HL-60 (cell line): ENCODE data around the gene TAAR2.

Source experiments
- GABPA ChIP-seq: IDR thresholded peaks from 2 replicates; pipeline ENCODE4 v1.6.1; 2012; ENCODE audit warnings: low read depth
- POLR2AphosphoS5 ChIP-seq: IDR thresholded peaks from 2 replicates; pipeline ENCODE4 v1.6.1; 2012; ENCODE audit warnings: low read depth
- SPI1 ChIP-seq: IDR thresholded peaks from 2 replicates; pipeline ENCODE4 v1.6.1; 2012; ENCODE audit warnings: low read depth, mild to moderate bottlenecking, borderline replicate concordance
- TF ChIP-seq, protein P1 (sequence below): IDR thresholded peaks from one replicate; pipeline ENCODE4 v1.5.1; 2011; ENCODE audit warnings: low read length, control low read depth, inconsistent platforms; ENCODE audit not compliant: insufficient read depth
- TF ChIP-seq, protein P2 (sequence below): IDR thresholded peaks from 2 replicates; pipeline ENCODE4 v1.6.1; 2012; ENCODE audit warnings: low read depth; ENCODE audit not compliant: insufficient replicate concordance

DNA sequence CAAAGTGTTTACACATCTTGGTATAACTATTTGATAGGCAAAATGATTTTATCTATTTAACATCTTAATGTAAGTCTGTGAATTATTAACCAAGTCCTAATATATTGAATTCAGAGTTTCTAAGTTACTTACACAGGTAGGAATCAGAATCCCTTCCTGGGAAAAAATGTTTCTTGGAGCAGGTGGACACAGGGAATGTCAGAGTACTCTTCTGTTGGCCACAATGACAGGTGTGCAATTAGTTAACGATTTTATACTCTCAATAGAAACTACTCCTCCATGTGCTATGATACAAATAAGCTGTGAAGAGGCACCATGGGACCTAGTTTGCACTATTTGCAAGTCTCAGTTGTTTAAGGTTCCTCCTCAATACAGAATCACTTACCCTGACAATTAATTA, 33.7 kb downstream of the TAAR2 start:
- TF ChIP-seq, protein P1, sequence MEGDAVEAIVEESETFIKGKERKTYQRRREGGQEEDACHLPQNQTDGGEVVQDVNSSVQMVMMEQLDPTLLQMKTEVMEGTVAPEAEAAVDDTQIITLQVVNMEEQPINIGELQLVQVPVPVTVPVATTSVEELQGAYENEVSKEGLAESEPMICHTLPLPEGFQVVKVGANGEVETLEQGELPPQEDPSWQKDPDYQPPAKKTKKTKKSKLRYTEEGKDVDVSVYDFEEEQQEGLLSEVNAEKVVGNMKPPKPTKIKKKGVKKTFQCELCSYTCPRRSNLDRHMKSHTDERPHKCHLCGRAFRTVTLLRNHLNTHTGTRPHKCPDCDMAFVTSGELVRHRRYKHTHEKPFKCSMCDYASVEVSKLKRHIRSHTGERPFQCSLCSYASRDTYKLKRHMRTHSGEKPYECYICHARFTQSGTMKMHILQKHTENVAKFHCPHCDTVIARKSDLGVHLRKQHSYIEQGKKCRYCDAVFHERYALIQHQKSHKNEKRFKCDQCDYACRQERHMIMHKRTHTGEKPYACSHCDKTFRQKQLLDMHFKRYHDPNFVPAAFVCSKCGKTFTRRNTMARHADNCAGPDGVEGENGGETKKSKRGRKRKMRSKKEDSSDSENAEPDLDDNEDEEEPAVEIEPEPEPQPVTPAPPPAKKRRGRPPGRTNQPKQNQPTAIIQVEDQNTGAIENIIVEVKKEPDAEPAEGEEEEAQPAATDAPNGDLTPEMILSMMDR = no peak
- TF ChIP-seq, protein P2, sequence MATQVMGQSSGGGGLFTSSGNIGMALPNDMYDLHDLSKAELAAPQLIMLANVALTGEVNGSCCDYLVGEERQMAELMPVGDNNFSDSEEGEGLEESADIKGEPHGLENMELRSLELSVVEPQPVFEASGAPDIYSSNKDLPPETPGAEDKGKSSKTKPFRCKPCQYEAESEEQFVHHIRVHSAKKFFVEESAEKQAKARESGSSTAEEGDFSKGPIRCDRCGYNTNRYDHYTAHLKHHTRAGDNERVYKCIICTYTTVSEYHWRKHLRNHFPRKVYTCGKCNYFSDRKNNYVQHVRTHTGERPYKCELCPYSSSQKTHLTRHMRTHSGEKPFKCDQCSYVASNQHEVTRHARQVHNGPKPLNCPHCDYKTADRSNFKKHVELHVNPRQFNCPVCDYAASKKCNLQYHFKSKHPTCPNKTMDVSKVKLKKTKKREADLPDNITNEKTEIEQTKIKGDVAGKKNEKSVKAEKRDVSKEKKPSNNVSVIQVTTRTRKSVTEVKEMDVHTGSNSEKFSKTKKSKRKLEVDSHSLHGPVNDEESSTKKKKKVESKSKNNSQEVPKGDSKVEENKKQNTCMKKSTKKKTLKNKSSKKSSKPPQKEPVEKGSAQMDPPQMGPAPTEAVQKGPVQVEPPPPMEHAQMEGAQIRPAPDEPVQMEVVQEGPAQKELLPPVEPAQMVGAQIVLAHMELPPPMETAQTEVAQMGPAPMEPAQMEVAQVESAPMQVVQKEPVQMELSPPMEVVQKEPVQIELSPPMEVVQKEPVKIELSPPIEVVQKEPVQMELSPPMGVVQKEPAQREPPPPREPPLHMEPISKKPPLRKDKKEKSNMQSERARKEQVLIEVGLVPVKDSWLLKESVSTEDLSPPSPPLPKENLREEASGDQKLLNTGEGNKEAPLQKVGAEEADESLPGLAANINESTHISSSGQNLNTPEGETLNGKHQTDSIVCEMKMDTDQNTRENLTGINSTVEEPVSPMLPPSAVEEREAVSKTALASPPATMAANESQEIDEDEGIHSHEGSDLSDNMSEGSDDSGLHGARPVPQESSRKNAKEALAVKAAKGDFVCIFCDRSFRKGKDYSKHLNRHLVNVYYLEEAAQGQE = no peak
- TF ChIP-seq GABPA = no peak
- no peak for TF ChIP-seq POLR2AphosphoS5
- TF ChIP-seq SPI1 = no peak
